NB4 (cell line): ENCODE data around the gene TAP2.
"Not testable (repeated sequence)": the region's sequence is repeated elsewhere in the genome, so short reads cannot be mapped to it uniquely, and the experiment has no call there.

Experiments
- DNase-seq: peaks from one replicate; pipeline ENCODE4 v3.0.0; 2010; ENCODE audit warnings: low read depth
- H3K4me3 ChIP-seq: one replicate; pipeline ENCODE4 v1.5.1; 2011; ENCODE audit warnings: mild to moderate bottlenecking, low read depth, low read length, moderate library complexity
- MYC ChIP-seq: IDR thresholded peaks from 2 replicates; pipeline ENCODE4 v1.6.1; 2011; ENCODE audit warnings: low read depth, low read length
- POLR2A ChIP-seq: IDR thresholded peaks from 2 replicates; pipeline ENCODE4 v1.6.1; 2011; ENCODE audit warnings: mild to moderate bottlenecking; ENCODE audit not compliant: insufficient read length; ENCODE audit errors: extremely low read depth
- TF ChIP-seq, protein P1 (sequence below): IDR thresholded peaks from one replicate; pipeline ENCODE4 v1.5.1; 2012; ENCODE audit warnings: low read depth, low read length
- TF ChIP-seq, protein P2 (sequence below): IDR thresholded peaks from 2 replicates; pipeline ENCODE4 v1.6.1; 2011; ENCODE audit warnings: low read depth, low read length

Gene TAP2

DNA sequence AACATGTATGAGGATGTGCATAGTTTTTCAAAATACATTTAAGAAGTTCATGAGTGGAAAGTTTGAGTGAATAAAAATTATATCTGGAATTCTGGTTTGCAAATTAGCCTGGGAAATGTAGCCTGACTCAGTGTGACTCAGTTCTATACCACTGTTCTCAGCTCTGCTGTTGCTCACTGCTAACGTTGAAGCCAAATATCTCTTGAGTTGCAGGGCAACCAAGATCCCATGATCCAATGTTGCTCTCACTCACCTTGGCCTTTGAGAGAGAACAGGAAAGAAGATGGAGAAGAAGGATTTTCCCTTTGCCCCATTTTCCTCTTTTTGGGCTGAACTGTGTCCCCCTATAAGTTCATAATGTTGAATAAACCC lies 44.3 kb upstream of the TAP2 start:
- TF ChIP-seq MYC (no peak), POLR2A (no peak)
- TF ChIP-seq, protein P1, sequence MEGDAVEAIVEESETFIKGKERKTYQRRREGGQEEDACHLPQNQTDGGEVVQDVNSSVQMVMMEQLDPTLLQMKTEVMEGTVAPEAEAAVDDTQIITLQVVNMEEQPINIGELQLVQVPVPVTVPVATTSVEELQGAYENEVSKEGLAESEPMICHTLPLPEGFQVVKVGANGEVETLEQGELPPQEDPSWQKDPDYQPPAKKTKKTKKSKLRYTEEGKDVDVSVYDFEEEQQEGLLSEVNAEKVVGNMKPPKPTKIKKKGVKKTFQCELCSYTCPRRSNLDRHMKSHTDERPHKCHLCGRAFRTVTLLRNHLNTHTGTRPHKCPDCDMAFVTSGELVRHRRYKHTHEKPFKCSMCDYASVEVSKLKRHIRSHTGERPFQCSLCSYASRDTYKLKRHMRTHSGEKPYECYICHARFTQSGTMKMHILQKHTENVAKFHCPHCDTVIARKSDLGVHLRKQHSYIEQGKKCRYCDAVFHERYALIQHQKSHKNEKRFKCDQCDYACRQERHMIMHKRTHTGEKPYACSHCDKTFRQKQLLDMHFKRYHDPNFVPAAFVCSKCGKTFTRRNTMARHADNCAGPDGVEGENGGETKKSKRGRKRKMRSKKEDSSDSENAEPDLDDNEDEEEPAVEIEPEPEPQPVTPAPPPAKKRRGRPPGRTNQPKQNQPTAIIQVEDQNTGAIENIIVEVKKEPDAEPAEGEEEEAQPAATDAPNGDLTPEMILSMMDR, result no peak
- TF ChIP-seq, protein P2, sequence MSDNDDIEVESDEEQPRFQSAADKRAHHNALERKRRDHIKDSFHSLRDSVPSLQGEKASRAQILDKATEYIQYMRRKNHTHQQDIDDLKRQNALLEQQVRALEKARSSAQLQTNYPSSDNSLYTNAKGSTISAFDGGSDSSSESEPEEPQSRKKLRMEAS, result no peak
- H3K4me3 ChIP-seq, result no peak overlapping the region
- no peak for DNase-seq

DNA sequence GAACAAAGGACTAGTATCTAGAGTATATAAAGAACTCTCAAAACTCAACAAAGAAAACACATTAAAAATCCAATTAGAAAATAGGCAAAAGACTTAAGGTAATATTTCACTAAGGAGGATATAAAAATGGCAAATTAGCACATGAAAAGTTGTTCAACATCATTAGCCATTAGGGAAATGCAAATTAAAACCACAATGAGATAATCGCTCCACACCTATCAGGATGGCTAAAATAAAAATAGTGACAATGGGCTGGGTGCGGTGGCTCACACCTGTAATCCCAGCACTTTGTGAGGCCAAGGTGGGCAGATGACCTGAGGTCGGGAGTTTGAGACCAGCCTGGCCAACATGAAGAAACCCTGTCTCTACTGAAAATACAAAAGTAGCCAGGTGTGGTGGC lies 42.4 kb upstream of the TAP2 start:
- H3K4me3 ChIP-seq, DNase-seq: not testable (repeated sequence)

DNA sequence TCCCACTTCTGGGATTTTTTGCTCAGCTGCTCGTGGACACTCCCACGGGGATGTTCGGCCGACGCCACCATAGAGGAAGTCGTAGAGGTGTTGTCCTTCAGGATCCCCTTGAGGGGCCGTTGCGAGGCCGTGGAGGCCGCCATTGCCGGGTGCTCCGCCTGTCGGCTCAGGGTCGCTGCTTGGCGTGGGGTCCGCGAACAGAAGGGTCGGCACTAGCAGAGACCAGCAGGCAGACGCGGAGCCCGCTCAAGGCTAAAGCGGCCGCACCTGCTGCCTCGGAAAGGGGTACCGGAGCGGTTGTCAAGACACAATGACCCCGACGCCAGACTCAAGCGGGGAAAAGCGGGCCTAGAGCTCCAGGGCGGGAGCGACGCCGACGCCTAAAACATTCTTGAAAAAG lies 41.2 kb upstream of the TAP2 start:
- no peak for DNase-seq
- TF ChIP-seq, protein P1, result no peak
- TF ChIP-seq POLR2A, result no peak
- TF ChIP-seq MYC, result no peak
- TF ChIP-seq, protein P2, result no peak
- no peak overlapping the region for H3K4me3 ChIP-seq

DNA sequence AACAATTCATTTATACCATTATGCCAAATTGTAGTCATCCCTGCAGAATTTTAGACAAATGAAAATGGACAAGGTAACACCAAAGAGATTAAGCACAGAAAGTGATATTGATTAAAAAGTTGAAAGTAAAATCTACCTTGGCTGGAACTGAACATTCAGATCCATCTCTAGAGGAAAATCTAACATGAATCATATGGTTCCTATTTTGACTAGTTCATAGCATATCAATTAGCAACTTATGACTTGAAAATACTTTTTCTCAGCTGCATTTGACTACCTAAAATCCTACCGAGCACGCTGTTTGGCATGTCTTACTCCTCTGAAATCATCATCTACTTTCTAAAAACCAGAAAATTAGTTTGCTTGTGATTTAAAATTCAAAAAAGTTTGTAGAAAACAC lies 38.1 kb upstream of the TAP2 start:
- TF ChIP-seq MYC (no peak), POLR2A (no peak)
- TF ChIP-seq, protein P1, result no peak
- TF ChIP-seq, protein P2, result no peak
- no peak overlapping the region for H3K4me3 ChIP-seq
- DNase-seq, result no peak

GRCh38 chr6:32873947-32874346 lies 35.4 kb upstream of the TAP2 start:
- not testable (repeated sequence) for H3K4me3 ChIP-seq, DNase-seq

DNA sequence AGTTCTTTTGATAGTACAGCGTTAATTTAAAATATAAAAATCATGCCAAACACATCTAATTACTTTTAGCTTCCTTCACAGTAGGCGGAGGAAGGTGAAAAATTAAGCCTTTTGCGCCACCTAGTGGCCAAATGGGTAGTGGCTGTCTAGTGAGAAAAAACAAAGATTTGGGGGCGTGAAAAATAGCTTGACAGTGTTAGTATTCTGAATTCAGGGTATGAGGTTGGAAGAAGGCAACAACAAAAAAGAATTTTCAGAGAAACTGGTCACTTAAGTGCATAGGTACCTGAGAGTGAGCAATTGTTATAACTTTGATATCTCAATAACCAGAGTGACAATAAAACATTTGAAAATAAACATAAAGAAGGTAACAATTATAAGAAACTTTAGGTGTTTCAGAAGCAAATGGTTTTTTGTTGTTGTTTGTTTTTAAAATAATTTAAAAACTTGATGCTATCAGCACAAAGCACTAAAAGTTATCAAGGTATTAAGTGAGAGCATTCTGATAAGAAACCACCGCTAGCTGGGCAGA lies 29.8 kb upstream of the TAP2 start:
- peak; percentile 81 for DNase-seq
- no peak for TF ChIP-seq MYC
- TF ChIP-seq, protein P1, result peak; percentile 85
- no peak overlapping the region for H3K4me3 ChIP-seq

DNA sequence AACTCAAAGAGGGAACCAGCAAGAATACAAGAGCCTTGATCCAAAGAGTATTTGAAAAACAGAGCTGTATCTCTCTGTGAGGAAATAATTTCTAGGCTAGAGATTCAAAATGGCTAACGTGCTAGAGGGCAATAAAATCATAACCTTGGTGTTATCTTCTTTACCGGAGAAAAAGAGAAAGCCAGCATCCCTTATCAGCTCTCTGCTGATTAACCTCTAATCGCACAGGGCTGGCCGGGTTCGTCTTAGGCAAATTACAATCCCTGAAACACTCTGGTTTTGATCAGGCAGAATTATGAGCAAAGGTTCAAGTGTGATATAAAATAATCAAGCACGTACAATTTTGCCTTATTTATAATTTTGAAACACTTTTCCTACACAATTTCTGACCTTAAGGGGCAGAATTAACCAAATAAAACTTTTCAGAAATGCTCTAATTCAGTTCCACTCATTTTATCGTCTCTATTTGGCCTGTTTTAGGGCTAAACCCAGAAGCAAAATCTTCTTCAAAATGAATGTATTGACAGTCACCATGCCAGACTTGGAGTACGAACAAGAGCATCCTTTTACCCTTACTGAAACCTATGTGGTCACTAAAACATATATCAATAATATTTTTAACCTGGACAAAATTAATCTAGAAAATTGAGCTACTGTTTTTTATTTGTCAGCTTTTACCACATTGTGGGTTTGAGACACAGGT lies 29.2 kb upstream of the TAP2 start:
- H3K4me3 ChIP-seq, result no peak overlapping the region
- no peak for DNase-seq
- no peak for TF ChIP-seq POLR2A
- TF ChIP-seq, protein P2, result no peak
- TF ChIP-seq, protein P1, result no peak
- TF ChIP-seq MYC, result no peak
